ENCODE data around the gene FAM20C. TPM values are rescaled to one million over a fixed set of nuclear protein-coding genes. Genes with fewer than 3 reads are reported as not detected.

FAM20C gene
- total RNA-seq, 1 donor from 2014 or later: 22.2 TPM

DNA sequence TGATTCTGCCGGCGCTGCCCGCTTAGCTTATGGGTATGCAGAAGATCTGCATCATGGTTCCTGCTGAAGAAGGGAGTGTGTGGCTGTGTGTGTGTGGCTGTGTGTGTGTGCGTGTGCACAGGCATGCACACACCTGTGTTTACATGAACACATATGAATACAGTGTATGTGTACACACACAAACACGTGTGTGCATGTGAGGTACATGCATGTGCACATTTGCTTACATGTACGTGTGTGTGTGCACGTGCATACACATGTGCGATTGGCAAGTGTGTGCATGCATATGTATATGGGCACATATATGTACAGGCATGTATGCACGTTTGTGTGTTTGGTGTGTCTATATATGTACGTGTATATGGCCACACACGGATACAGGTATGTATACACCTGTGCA, 16.4 kb upstream of the FAM20C start:
- DNase-seq: no peak
- TF ChIP-seq, protein P1, sequence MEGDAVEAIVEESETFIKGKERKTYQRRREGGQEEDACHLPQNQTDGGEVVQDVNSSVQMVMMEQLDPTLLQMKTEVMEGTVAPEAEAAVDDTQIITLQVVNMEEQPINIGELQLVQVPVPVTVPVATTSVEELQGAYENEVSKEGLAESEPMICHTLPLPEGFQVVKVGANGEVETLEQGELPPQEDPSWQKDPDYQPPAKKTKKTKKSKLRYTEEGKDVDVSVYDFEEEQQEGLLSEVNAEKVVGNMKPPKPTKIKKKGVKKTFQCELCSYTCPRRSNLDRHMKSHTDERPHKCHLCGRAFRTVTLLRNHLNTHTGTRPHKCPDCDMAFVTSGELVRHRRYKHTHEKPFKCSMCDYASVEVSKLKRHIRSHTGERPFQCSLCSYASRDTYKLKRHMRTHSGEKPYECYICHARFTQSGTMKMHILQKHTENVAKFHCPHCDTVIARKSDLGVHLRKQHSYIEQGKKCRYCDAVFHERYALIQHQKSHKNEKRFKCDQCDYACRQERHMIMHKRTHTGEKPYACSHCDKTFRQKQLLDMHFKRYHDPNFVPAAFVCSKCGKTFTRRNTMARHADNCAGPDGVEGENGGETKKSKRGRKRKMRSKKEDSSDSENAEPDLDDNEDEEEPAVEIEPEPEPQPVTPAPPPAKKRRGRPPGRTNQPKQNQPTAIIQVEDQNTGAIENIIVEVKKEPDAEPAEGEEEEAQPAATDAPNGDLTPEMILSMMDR (IDR thresholded peaks at IDR 0.05; ENCODE audit: borderline replicate concordance): no peak
- Histone ChIP-seq H3K9me3 (replicated peaks) (no peaks in the 10 kb centered on the region), H3K4me3 (no peak overlapping the region), H3K4me1 (peaks cover 21% of the 10 kb centered on the region), H3K36me3 (no peaks in the 10 kb centered on the region), H3K27ac (replicated peaks) (no peak overlapping the region), H3K27me3 (ENCODE audit: low read depth) (peaks cover 10% of the 10 kb centered on the region)
- intact Hi-C loops (cut with micrococcal nuclease): no loop called here

DNA sequence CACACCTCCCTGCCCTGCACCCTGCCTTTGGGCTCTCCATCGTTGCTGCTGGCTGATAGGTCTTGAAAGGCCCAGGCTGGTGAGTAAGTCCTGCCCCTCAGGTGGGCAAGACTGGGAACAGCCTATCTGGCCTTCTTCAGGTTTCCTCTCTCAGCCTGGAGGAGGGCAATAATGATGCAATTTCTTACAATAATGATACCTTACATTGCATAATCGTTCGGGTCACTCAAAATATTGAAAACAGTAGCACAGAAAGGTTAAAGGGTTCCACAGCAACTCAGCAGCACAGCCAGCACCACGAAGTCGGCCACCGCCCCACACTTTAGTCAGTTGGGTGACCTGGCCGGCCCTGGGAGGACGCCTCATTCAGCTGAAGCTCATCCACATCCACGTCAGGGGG, 16.0 kb upstream of the FAM20C start:
- peaks cover 8% of the 10 kb centered on the region for H3K27me3 ChIP-seq (ENCODE audit: low read depth)
- DNase-seq: no peak
- TF ChIP-seq, protein P1 (IDR thresholded peaks at IDR 0.05; ENCODE audit: borderline replicate concordance): no peak

DNA sequence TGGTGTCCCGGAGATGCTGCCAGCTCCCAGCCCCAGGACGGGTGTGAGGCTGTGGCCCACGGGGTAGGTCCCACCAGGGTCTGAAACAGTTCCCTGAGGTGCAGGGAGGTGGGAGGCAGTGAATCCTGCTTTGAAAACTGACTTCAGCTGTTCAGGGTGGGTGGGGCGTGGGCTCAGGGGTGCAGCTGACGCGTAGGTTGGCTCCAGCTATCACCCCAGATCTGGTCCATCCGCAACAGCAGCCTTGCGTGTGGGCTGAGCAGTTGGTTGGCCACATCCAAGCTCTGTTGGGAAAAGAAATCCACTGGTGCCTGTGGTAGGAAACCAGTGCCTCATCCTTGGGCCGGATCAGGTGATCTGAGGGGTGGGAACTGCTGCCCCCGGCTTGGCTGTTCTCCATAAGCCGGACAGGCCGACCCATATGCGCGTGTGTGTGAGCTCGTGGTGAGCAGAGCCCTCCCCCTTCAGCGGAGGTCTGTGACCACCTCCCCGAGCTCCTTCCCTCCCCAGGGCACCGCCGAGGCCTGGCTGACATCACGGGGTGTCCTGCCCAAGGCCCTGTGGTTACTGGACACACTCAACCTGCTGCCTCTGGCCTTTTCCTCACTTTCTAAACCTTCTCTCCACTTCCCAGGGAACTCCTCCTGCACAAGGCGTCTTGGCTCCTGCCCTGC, 15.4 kb upstream of the FAM20C start:
- Histone ChIP-seq H3K9me3 (replicated peaks) (no peaks in the 10 kb centered on the region), H3K4me3 (no peak overlapping the region), H3K27me3 (ENCODE audit: low read depth) (peaks cover 2% of the 10 kb centered on the region), H3K36me3 (no peaks in the 10 kb centered on the region), H3K27ac (replicated peaks) (no peak overlapping the region), H3K4me1 (peaks cover 21% of the 10 kb centered on the region)
- TF ChIP-seq, protein P1 (IDR thresholded peaks at IDR 0.05; ENCODE audit: borderline replicate concordance): no peak
- intact Hi-C loops (cut with micrococcal nuclease): no loop called here
- no peak for DNase-seq

More for the DNA sequence above, 16.0 kb upstream of the FAM20C start:
- H3K4me1 ChIP-seq: peaks cover 21% of the 10 kb centered on the region
- H3K36me3 ChIP-seq: no peaks in the 10 kb centered on the region
- intact Hi-C loops (cut with micrococcal nuclease): no loop called here
- H3K27ac ChIP-seq (replicated peaks): no peak overlapping the region
- no peaks in the 10 kb centered on the region for H3K9me3 ChIP-seq (replicated peaks)
- no peak overlapping the region for H3K4me3 ChIP-seq

DNA sequence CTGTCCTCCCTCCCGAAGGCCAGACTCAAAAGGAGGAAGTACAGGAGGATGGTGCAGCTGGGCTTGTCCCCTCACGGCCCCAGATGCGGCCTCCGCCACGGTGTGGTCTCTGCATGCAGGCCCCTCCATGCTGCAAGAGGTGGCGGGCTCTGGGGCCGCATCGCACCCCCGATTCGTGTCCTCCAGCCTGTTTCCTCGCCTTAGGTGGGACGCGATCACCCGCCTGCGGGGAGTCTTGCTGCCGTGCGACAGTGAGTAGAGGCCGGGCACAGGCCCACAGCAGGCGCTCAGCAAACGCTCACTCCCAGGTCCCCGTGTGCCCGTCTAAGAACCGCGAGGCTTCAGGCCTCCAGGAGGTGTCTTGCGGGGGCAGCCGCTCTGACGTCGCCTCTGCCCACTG, 13.9 kb upstream of the FAM20C start:
- Histone ChIP-seq H3K36me3 (no peaks in the 10 kb centered on the region), H3K4me1 (peaks cover 21% of the 10 kb centered on the region), H3K4me3 (peak overlapping the region; percentile 23), H3K27me3 (ENCODE audit: low read depth) (no peaks in the 10 kb centered on the region), H3K9me3 (replicated peaks) (no peaks in the 10 kb centered on the region), H3K27ac (replicated peaks) (peak overlapping the region; percentile 79)
- intact Hi-C loops (cut with micrococcal nuclease): no loop called here
- no peak for DNase-seq
- TF ChIP-seq, protein P1 (IDR thresholded peaks at IDR 0.05; ENCODE audit: borderline replicate concordance): no peak

DNA sequence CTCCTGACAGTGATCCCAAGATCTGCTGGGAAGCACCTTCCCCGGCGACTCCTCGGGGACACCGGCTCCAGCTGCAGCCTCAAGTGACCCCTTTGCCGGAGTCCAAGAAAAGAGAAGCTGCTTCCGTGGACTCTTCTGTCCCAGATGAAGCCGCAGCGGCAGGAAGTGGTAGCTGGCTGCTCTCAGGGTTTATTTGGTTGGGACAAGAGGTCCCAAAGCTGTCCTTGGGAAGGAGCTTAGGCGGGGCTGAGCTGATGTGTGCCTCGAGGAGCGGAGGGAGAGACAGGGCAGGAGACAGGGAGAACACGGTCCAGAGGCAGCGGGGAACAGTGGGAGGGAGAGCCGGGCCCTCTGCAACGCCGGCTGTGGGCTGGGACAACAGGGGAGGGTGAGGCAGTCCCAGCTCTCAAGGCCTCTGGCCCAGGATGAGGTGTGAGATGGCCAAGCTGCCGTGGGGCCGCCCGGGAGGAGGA, 13.1 kb upstream of the FAM20C start:
- Histone ChIP-seq H3K4me3 (peak overlapping the region; percentile 23), H3K4me1 (peaks cover 20% of the 10 kb centered on the region), H3K27ac (replicated peaks) (peak overlapping the region; percentile 79), H3K9me3 (replicated peaks) (no peaks in the 10 kb centered on the region), H3K27me3 (ENCODE audit: low read depth) (no peaks in the 10 kb centered on the region), H3K36me3 (no peaks in the 10 kb centered on the region)
- intact Hi-C loops (cut with micrococcal nuclease): no loop called here
- TF ChIP-seq, protein P1 (IDR thresholded peaks at IDR 0.05; ENCODE audit: borderline replicate concordance): no peak
- DNase-seq: peak; percentile 69

Data from left ventricle myocardium inferior (tissue), 1 donor.